ENCODE data around the gene TMEM87A. TPM values are rescaled to one million over a fixed set of nuclear protein-coding genes. Genes with fewer than 3 reads are reported as not detected.
"Not testable (repeated sequence)": the region's sequence is repeated elsewhere in the genome, so short reads cannot be mapped to it uniquely, and the experiment has no call there.

The TMEM87A gene
- total RNA-seq, 1 experiment from 2014 or later: 58.2 TPM

DNA sequence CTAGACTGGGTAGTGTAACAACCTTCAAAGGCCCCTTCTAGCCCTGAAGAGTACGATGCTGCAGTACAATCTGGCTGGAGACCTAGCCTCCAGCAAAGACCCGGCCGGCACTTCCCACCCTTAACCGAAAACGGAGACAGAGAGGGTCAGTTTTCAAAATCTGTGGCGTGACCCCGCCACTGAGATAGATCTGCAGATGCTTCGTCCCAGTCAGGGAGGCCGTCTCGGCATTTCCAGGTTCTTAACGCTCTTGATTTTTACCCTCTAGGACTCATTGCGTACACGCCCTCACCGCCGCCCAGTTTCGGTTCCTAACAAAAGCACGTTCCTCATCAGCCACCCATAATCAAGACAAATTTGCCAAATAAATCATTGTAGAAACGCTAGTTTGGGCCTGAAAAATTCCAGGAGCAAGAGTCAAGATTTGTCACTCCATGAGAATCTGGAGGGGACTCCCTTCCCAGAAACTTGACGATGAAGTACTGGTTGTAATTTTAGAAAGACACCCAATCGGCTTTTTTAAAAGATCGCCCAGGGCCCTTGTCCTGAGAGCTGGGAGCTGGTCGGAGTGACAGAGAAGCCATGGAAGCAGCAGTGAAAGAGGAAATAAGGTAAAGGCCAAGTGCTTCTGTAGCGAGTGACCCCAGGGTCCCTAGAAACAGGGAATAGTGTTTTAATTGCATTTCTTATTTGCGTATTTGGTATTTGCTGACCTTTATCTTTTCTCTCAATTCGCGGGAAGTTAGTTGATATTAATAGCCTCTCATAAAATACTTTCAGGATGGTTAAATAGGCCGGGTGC is 868 bp upstream of the TMEM87A start:
- DNase-seq (ENCODE audit: low spot score): peak; percentile 83

DNA sequence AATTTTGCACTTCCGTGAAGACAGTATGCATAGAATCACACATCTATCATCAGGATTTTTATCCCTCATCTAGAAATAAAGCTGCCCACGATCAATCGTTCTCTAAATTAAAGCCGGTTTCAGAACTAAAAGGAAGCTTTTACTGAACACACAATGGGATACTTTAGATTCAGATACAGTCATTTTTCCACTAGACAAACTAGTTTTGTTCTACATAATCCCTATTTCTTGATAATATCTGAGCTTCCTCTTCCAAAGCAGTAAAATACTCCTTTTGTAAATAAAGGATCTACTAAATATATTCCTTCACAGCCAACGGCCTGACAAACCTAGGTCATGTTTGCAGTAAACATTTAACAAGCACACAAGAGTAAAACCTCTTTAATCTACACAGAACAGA is 2.2 kb downstream of the TMEM87A start:
- DNase-seq (ENCODE audit: low spot score): peak; percentile 77

GRCh38 chr15:42270551-42270950 is 2.7 kb downstream of the TMEM87A start:
- DNase-seq (ENCODE audit: low spot score): peak; percentile 75

DNA sequence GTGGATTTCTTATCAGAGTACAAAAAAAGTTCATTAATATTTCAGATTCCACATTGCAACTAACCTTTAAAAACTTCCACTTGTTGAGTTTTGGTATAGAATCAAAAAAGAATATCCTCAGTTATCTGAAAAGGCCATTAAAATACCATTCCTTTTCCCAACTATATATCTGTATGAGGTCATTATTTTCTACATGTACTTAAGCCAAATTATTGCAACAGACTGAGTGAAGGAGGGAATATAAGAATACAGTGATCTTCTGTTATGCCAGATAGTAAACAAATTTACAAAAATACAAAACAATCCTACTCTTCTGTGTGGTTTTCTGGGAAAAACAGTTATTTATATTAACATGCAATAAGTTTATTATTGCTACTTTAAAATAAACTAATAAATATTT is 5.9 kb downstream of the TMEM87A start:
- no peak for DNase-seq (ENCODE audit: low spot score)

DNA sequence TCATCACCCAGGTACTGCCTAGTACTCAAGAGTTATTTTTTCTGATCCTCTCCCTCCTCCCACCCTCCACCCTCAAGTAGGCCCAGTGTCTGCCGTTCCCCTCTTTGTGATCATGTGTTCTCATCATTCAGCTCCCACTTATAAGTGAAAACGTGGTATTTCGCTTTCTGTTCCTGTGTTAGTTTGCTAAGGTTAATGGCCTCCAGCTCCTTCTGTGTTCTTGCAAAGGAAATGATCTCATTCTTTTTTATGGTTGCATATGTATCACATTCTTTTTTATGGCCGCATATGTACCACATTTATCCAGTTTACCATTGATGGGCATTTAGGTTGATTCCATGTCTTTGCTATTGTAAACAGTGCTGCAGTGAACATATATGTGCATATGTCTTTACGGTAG is 8.4 kb downstream of the TMEM87A start:
- DNase-seq (ENCODE audit: low spot score): no peak

DNA sequence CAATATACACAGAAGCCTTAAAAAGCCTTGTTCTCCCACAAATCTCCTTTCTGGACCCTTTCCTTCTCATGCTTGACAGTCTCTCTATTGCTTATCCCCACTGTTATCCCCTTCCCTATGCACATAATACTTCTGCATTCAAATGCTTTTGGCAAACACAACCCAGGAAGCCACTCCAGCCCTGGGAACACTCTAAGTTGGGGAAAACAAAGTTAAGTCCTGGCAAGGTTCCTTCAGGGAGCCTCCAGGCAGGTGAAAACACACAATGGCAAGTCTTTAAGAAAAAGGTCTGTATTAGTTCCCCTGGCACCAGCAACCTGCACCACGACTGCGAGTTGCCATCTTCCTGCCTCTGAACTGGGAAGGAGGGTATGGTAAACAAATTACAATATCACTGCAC is 19.9 kb downstream of the TMEM87A start:
- no peak for DNase-seq (ENCODE audit: low spot score)

- DNase-seq (ENCODE audit: low spot score): no peak
Observed at GRCh38 chr15:42240823-42241222, 32.4 kb downstream of the TMEM87A start.

- DNase-seq (ENCODE audit: low spot score): no peak
Observed at GRCh38 chr15:42239528-42240182, 33.6 kb downstream of the TMEM87A start.

DNA sequence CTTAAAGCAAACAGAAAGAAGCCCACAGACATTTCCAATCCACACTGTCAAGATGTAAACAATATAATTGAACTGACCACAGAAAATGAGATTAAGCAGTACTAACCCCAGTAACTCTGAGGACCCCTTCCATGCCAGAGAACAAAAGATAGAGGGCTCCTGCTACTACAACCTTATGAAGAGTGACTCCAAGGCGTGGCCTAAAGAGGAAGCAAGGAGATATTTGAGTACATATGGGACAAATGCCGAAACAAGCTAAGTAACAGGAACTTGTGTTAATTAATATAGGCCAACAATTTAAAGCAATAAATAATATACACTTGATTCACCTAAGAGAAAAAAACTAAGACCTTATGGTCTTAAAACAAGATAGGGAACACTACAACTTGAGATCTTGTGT is 40.1 kb downstream of the TMEM87A start:
- no peak for DNase-seq (ENCODE audit: low spot score)

GRCh38 chr15:42232606-42233005 is 40.6 kb downstream of the TMEM87A start:
- no peak for DNase-seq (ENCODE audit: low spot score)

- no peak for DNase-seq (ENCODE audit: low spot score)
Observed at GRCh38 chr15:42231088-42231487, 42.1 kb downstream of the TMEM87A start.

- not testable (repeated sequence) for DNase-seq (ENCODE audit: low spot score)
Observed at GRCh38 chr15:42228981-42229380, 44.3 kb downstream of the TMEM87A start.

- no peak for DNase-seq (ENCODE audit: low spot score)
Observed at GRCh38 chr15:42228036-42228435, 45.2 kb downstream of the TMEM87A start.

DNA sequence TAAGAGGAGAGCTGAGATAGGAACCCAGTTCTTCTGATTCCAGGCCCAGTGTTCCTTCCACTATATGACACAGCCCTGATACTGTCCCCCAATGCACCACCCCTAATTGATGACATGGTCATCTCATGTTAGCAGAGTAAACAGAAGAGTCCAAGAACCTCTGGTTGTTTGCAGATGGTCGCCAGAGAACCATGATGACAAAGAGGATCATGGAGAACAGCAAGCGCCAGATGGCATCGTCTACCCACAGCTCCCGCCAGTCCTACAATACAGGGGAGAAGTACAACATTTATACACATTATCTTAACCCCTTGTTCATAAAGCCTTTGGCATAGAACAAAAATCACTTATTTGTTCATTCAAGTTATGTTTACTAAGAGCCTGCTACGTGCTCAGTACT is 46.6 kb downstream of the TMEM87A start:
- DNase-seq (ENCODE audit: low spot score): no peak

GRCh38 chr15:42220216-42220615 is 53.0 kb downstream of the TMEM87A start:
- no peak for DNase-seq (ENCODE audit: low spot score)

GRCh38 chr15:42218953-42219592 is 54.2 kb downstream of the TMEM87A start:
- DNase-seq (ENCODE audit: low spot score): no peak

- DNase-seq (ENCODE audit: low spot score): no peak
Observed at GRCh38 chr15:42217568-42217967, 55.7 kb downstream of the TMEM87A start.

DNA sequence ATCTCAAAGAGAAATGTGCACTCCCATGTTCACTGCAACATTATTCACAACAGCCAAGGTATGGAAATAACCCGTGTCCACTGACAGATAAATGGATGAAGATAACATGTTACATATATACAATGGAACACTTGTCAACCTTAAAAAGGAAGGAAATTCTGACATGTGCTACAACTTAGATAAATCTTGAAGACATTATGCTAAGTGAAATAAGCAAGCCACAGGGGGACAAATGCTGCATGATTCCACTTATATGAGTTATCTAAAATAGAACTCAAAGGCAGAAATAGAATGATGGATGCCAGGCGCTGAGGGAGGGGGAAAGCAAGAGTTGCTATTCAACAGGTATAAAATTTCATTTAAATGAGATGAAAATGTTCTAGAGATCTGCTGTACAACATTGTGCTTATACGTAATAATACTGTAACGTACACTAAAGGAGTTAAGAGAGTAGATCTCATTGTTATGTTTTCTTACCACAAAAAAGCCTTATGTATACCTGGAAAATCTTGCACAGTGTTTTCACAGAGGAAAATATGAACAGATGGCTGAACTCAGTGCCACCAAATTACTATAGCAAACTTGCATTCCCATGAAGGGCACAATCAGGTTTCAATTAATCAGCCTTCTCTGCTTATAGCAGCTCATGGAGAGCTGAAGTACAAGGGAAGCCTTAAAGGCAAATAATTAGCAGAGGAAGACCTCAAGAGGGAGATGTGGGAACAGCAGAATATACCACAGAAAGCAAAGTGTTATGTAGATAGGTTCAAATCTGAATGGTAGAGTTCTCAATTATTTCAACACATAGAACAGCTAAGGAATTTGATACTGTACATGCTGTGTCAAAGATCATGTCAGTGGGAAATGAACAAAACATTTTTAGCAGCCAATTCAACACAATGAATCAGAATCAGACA is 57.1 kb downstream of the TMEM87A start:
- DNase-seq (ENCODE audit: low spot score): peak; percentile 16

DNA sequence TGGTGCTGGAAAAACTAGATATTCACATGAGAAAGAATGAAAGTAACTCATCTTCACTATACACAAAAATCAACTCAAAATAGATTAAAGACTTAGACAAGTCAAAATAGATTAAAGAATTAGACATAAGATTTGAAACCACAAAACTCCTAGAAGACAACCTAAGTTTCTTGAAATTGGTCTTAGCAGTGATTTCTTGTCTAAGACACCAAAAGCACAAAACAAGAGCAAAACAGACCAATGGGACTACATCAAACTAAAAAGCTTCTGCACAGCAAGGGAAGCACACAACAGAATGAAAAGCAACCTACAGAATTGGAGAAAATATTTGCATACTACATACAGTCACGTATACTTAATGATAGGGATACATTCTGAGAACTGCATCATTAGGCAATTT is 58.6 kb downstream of the TMEM87A start:
- no peak for DNase-seq (ENCODE audit: low spot score)

GRCh38 chr15:42213511-42213910 is 59.7 kb downstream of the TMEM87A start:
- DNase-seq (ENCODE audit: low spot score): no peak

DNA sequence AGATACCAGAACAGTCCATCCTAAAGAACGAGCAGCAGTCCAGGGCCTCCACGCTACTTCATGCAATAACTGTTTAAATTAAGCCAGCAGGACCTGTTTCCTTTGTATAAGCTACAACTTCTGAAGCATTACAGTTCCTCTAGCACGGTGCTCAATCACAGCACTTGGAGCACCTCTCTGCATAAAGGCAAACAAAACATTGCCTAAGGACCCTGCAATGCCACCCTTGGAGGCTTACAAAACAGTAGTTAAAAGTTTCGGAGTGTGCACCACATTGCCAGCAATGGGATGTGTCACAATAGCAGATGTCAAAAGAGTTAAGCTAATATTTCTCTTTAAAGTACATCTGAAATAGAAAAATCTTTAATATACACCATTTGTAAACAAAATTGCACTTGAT is 62.5 kb downstream of the TMEM87A start:
- no peak for DNase-seq (ENCODE audit: low spot score)

Data from HT-29 (cell line).